Activated T-cell treated with anti-CD3 and anti-CD28 coated beads for 24 hours (primary cell): ENCODE results near the gene DECR2.
"Not testable (repeated sequence)": the region's sequence is repeated elsewhere in the genome, so short reads cannot be mapped to it uniquely, and the experiment has no call there.

Experiments used
- DNase-seq: peaks from one replicate; pipeline ENCODE4 v3.0.0-alpha.2; 2020; ENCODE audit warnings: low read depth

Gene DECR2

GRCh38 chr16:366476-366875 is 35.2 kb upstream of the DECR2 start:
- DNase-seq, result no peak

DNA sequence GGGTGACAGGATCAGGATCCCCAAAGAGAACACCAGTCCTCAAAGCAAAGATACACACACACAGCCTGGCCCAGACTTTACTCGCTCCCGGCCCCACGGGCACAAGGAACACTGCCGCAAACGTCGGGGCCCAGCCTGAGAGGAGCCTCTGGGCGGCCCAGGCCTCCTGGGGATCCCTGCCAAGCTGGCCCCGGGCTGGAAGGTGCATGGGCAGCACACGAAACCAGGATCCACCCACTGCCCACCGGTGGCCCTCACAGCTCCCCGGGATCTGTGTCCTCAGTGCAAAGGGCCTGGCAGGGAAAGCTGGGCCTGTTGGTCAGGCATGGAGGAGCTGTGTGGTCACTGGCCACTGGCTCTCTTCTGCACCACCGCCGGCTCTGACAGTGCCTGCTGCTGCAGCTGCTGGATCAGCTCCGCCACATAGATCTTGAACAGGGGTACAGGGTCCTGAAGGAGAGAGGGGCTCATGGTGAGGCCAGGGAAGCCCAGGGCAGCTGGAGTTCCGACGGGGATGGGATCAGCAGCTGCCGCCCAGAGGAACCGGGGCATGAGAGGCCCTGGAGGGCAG is 34.3 kb upstream of the DECR2 start:
- no peak for DNase-seq

DNA sequence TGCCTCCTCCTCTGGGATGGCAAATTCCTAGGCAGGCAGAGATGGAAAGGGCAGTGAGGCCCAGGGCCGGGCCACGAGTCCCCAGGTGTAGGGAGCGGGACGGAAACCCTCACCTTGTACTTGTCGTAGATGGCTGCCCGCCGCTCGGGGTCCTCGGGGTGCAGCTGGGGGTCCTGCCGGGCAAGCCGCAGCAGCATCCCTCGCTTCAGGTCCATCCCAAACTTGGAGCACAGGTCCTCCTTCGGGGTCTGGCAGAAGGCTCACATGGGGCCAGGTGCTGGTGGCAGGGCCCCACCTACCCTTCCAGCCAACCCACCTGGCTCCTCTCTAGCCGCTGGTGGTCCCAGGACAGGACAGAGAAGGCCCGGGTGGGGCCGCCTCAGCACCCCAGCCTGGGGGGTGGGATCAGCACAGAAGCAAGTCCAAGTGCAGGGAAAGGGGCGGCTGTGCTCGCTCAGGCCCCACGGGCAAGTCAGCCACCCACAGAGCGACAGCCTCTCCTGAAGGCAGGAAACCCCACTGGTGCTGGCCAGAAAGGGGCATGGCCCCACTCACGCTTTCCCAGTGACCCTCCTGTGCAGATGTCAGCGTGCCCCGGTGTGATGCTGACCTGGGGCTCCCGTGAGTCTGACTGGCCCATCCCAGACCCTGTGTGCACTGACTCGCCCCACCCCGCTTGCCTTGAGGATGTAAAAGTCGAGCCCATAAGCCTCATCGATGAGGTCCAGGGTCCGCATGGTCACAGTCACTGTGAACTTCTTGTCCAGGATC is 33.1 kb upstream of the DECR2 start:
- no peak for DNase-seq

GRCh38 chr16:369275-369865 is 32.3 kb upstream of the DECR2 start:
- DNase-seq, result no peak

- DNase-seq, result no peak
These were observed 31.7 kb upstream of the DECR2 start for GRCh38 chr16:369866-370436.

GRCh38 chr16:370443-370842 is 31.2 kb upstream of the DECR2 start, which contains the start of gene MRPL28:
Gene MRPL28 (minus strand): TSS chr16:370538. CDS start chr16:370218, 320 bp downstream.
- peak; percentile 90 for DNase-seq

DNA sequence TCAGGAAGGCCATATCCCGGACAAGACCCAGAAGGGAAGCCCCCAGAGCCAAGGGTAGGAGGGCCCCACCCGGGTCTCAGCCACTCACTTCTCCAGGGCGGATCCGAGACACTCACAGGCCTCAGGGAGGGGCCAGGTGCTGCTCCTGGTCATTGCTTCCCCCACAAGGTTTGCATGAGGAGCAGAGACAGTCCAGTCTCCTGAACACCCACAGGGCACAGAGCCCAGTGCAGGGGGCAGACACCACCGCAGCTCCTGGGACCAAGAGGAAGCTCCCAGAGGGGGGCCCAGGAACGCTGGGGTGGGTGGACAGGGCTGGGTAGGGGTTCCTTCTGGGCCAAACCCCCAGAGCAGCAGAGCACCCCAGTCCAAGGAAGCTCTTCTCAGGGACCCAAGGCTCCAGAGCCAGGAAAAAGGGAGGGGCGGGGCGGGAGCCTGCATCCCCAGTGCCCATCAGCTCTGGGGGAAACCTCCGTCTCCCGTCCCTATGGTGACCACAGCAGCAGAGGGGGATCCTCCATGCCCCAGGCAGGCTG is 30.6 kb upstream of the DECR2 start:
- DNase-seq, result no peak

DNA sequence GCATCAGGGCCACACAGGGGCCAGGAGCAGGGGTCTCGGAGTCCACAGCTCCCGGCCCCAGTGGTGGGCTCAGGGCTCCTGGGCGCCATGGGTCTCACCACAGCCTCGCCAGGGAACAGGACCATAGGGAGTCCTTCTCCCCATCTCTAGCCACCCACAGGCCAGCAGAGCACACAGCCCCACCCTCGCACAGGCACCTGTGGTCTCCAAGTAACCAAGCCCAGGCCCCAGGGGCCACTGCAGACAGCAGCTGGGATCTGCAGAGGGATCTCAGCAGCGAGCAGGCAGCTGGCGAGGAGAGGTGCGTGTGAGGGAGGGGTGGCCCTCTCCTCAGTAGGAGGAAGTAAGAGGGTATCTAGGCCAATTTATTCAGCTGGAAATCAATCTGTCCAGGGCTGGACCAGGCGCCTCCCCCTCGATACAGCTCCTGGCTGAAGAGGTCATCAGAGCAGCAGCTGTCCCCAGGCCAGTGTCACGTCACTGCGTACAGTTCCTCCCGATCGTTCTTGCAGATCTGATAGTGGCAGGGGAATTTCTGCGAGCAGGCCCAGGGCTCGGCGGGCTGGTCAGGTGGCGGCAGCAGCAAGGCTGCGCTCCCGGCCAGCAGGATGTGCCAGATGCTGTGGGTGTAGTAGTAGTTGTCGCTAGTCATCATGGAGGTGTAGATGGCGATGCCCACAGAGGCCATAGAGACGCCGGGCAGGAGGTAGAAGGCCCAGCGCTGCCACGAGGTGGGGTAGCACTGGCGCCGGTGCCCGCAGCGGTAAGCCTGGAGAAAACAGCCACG is 30.0 kb upstream of the DECR2 start:
- DNase-seq, result no peak

DNA sequence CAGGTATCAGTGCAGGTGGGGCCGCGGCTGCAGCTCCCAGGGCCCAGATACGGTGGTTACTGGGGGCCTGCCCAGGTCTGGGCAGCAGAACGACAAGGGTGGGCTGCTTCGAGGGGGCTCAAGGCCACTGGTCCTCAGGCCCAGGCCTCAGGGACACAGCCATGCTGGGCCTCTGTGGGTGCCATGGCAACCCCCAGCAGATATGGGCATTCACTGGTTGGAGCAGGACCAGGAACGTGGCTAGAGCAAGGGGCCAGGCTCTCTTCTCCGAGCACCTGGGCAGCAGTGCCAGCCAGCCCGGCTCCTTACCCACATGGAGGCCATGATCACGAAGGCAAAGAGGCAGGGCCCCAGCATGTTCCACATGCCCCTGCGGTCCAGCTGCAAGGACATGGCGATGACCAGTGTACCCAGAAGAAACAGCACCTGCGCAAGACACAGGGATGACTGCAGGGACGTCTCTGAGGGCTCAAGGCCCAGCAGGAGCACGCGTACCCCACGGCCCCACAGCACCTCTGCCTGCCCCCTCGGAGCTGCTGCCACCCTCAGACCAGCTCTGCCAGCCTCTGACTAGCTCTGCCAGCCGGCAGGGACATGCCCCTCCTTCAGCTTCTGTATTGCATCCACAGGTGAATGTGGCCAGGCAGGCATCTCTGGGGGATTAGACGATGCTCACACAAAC is 29.2 kb upstream of the DECR2 start:
- DNase-seq, result no peak

DNA sequence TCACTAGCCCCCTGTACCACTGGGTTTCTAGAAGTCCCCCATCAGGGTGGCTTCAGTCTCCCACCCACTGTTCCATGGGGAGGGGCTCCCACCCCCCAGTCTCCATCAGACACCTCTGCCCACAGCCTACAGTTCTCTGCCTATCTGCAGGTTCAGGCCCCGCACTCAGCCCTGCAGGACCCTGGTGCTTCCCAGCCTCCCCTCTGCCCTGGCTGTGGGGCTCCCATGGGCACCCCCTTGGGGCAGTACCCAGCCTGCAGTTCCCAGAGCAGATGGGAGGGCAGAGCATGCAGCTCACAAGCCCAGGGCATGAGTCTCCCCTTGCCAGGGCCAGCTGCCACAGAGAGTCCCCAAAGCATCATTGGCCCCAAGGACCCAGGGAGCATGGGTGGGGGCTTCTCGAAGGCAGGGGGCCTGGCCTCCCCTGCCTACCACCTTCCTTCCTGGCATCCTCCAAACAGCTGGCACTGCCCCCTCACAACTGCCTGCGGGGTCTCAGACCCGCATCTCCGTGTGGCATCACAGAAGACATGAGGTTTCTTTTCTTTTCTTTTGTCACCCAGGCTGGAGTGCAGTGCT is 28.6 kb upstream of the DECR2 start:
- DNase-seq, result no peak

GRCh38 chr16:373848-374615 is 27.7 kb upstream of the DECR2 start:
- DNase-seq, result no peak

DNA sequence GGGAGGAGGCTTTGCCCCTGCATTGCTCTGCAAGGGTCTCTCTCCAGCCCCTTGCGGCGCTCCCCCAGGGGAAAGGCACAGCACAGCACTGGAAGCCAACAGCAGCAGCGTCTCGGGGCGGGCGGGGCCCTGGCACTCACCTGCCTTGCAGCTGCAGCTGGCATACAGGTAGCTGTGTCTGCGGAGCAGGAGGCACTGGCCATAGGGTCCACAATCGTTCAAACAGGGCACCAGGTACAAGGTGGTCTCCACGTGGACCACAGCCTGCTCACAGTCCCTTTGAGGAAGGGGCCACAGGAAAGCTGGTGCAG is 27.1 kb upstream of the DECR2 start:
- no peak for DNase-seq

- DNase-seq, result no peak
These were observed 26.5 kb upstream of the DECR2 start for GRCh38 chr16:375212-375611.

DNA sequence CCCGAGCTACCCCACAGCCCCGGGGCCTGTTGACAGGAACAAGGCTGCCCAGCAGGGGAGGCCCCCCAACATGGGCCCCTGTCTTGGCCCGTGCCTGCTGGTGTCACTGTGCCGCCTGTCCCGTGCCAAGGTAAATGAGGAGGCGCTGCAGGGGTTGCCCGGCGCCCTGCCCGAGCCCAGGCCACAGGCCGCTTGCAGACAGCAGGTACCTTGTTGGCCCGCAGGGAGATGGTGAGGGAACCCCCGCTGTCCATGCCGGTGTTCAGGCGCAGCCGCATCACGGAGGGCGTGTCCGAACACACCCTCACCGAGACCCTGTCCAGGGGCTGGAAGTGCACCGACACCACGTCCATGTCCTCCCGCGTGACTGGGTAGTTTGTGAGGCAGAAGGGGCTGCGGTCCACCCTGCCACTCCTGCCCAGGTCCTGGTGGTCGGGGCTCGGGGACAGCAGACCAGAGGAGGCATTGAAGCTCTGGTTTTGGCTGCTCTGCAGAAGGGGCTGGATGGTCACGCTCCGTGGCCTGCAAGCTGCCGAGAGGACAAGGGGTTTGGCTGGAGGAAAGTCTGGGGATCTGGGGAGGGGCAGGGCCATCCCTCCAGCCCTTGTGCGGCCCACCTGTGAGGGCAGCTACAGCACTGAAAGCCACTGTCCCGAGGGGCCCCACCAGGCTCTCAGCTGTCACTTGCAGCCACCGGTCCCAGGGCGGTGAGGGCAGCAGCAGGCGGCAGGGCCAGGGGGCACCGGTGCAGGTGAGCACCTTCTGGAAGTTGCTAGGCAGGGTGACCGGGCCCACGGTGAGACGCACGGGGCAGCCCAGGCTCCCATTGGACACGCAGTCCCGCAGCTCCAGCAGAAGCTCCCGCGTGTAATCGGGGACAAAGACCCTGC is 25.5 kb upstream of the DECR2 start:
- DNase-seq, result no peak

GRCh38 chr16:376817-377418 is 24.8 kb upstream of the DECR2 start:
- no peak for DNase-seq

DNA sequence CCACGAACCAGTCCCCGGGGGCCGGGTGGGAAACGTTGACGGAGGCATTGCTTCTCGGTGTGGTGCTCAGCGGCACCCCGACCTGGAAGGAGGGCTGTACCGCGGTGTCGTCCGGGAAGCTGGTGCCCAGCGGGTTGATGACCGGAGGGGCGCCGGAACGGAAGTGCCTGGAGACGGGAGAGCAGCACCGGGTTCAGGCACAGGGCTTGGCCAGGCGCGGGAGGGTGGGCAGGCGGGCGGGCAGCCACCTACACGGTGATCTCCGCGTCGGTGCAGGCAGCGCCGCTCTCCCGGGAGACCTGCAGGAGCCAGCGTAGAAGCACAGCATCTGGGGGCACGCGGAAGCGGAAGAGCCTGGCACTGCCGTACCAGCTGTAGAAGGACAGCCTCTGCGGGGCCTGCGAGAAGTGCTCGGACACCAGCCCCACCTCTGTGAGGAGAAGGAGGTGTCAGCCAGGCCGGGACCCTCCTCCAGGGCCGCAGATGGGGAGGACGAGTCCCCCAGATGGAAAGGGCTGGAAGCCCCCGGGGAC is 24.2 kb upstream of the DECR2 start:
- no peak for DNase-seq

- not testable (repeated sequence) for DNase-seq
These were observed 23.4 kb upstream of the DECR2 start for GRCh38 chr16:378113-378820.

GRCh38 chr16:378821-379182 is 22.9 kb upstream of the DECR2 start:
- DNase-seq, result no peak
